Mammary epithelial cell (primary cell): ENCODE data around the gene EFHD2.

Experiments
- CTCF ChIP-seq, 2 donors: IDR thresholded peaks in 1 of 2; conservative IDR thresholded peaks in 1 of 2; 2 replicates each; pipeline ENCODE4 v1.5.1; 2011 to 2012; ENCODE audit warnings: inconsistent platforms in 2 of 2, low read length in 2 of 2, mild to moderate bottlenecking in 2 of 2, control low read depth in 1 of 2, low read depth in 1 of 2; ENCODE audit not compliant: insufficient read depth in 1 of 2; ENCODE audit errors: extremely low read depth in 1 of 2
- EZH2 ChIP-seq: IDR thresholded peaks from 2 replicates; pipeline ENCODE4 v1.6.1; 2012; ENCODE audit warnings: low read length, inconsistent platforms, borderline replicate concordance

GRCh38 chr1:15443281-15443680 lies 33.6 kb downstream of the EFHD2 start:
- TF ChIP-seq CTCF (conservative IDR thresholded peaks at IDR 0.05 in 1 of 2, IDR thresholded peaks at IDR 0.05 in 1 of 2; ENCODE audit: extremely low read depth in 1 of 2, insufficient read depth in 1 of 2, low read depth in 1 of 2, low read length in 2 of 2): no peak
- TF ChIP-seq EZH2: no peak
